ENCODE data around the gene INO80B. TPM values are rescaled to one million over a fixed set of nuclear protein-coding genes. Genes with fewer than 3 reads are reported as not detected.

Gene INO80B
- total and polyA plus RNA-seq, 2 donors (not counting 1 experiment from before 2014, with no cell fraction given), result 30.4 to 78.6 TPM

- POLR2A ChIA-PET, result interaction anchor here (0.5 to 6.0 kb wide), 15 partner anchors 9 to 280 kb away, joined by 3 to 63 read pairs (median 4); partner anchors contain the start of genes AUP1, C2orf81, CCDC142 and HTRA2
- Mint-ChIP-seq H3K9me3 (ENCODE audit: insufficient read depth) (no peaks in the 10 kb centered on the region), H3K4me3 (peak within 1 kb of the TSS; percentile 94), H3K27me3 (no peaks in the 10 kb centered on the region), H3K27ac (peak within 1 kb of the TSS; percentile 99), H3K4me1 (peaks cover 56% of the 10 kb centered on the region)
- peak within 1 kb of the TSS; percentile 97 for H3K9ac ChIP-seq (ENCODE audit: low read length)
- TF ChIP-seq EZH2 (IDR thresholded peaks at IDR 0.05; ENCODE audit: borderline replicate concordance, insufficient read depth, low read depth, low read length, poor library complexity, severe bottlenecking) (no peak), CTCF (IDR thresholded peaks at IDR 0.05) (no peak)
- intact Hi-C loops (cut with micrococcal nuclease), result loop anchor here (1.0 to 5.0 kb wide), 7 partner anchors 14 to 281 kb away; partner anchors contain the start of genes AUP1, C2orf81, DOK1 and HTRA2
- peak; percentile 100 for DNase-seq
- H3K4me1 ChIP-seq (ENCODE audit: control insufficient read depth in 2 of 2, insufficient read depth in 2 of 2, low read length in 2 of 2), result peaks cover 33 to 40% of the 10 kb centered on the region in 2 donors
- H3K4me2 ChIP-seq (replicated peaks; ENCODE audit: low read depth, low read length, poor library complexity, severe bottlenecking), result peak within 1 kb of the TSS; percentile 96
- peaks cover 9% of the 10 kb centered on the region for H4K20me1 ChIP-seq (ENCODE audit: control insufficient read depth, insufficient read depth, low read length, poor library complexity, severe bottlenecking)
- no peaks in the 10 kb centered on the region for H3K9me3 ChIP-seq (ENCODE audit: control extremely low read depth in 1 of 3, control insufficient read depth in 2 of 3, insufficient read depth in 1 of 3, low read length in 2 of 3)
- H3K36me3 ChIP-seq (replicated peaks in 1 of 2; ENCODE audit: control extremely low read depth in 1 of 2, control insufficient read depth in 1 of 2, extremely low read depth in 1 of 2, insufficient read depth in 2 of 2, low read length in 1 of 2), result peaks cover 0 to 24% of the 10 kb centered on the region in 2 experiments
- WGBS (ENCODE audit: insufficient coverage), result 0% methylated on average over 22 of the region's 38 CpGs
- CTCF ChIA-PET, result interaction anchor here (0.5 to 5.7 kb wide), 11 partner anchors 8 to 379 kb away, joined by 3 to 54 read pairs (median 4); partner anchors contain the start of genes C2orf81, CCDC142, MRPL53 and TTC31
- H2AFZ ChIP-seq (ENCODE audit: insufficient read depth, low read depth, low read length, poor library complexity, severe bottlenecking), result peak within 1 kb of the TSS; percentile 79
- peak within 1 kb of the TSS; percentile 80 to 100 (median 93) for H3K4me3 ChIP-seq (ENCODE audit: control extremely low read depth in 1 of 5, extremely low read depth in 1 of 5, insufficient read depth in 1 of 5, low read depth in 2 of 5, low read length in 4 of 5)
- H3K27me3 ChIP-seq (replicated peaks in 1 of 4; ENCODE audit: control extremely low read depth in 1 of 4, control insufficient read depth in 3 of 4, insufficient read depth in 4 of 4, low read length in 3 of 4), result no peaks in the 10 kb centered on the region
- H3K79me2 ChIP-seq (ENCODE audit: control insufficient read depth, insufficient read depth, low read length), result peaks cover 31% of the 10 kb centered on the region
- H3K27ac ChIP-seq (ENCODE audit: low read length in 2 of 2), result peak within 1 kb of the TSS; percentile 97 to 100
- peak; percentile 79 for ATAC-seq (ENCODE audit: low read depth)
These were observed 3.4 kb downstream of the INO80B start, which contains the start of gene WBP1 for GRCh38 chr2:74458132-74458937. TSS of gene WBP1 (plus strand) at chr2:74458438. CDS start at chr2:74458603, 165 bp downstream.

All from B cell (primary cell).